ENCODE results near the gene CD302. TPM values are rescaled to one million over a fixed set of nuclear protein-coding genes. Genes with fewer than 3 reads are reported as not detected.
A peak's percentile ranks its signal among the peaks of the same experiment; 100 is the strongest.
"Not testable (repeated sequence)": the region's sequence is repeated elsewhere in the genome, so short reads cannot be mapped to it uniquely, and the experiment has no call there.

Gene CD302
- total RNA-seq, 1 donor from 2014 or later: 19.9 TPM

DNA sequence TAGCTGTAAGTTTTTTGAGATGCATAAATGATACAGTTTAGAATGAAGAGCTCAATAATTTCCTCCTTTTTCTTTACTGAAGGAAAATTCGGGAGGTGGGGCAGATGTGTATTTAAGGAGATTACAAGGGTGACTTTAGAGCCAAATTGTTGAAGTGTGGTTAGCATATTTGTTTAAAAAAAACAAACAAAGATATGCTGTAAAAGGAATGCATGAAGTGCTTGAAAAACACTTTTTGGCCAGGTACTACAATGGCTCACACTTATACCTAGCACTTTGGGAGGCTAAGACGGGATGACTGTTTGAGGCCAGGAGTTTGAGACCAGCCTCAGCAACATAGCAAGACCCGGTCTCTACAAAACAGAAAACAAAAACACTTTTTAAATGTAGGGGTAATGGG, 38.4 kb downstream of the CD302 start:
- intact Hi-C loops (cut with micrococcal nuclease): no loop called here
- no peak for DNase-seq
- ATAC-seq: no peak

DNA sequence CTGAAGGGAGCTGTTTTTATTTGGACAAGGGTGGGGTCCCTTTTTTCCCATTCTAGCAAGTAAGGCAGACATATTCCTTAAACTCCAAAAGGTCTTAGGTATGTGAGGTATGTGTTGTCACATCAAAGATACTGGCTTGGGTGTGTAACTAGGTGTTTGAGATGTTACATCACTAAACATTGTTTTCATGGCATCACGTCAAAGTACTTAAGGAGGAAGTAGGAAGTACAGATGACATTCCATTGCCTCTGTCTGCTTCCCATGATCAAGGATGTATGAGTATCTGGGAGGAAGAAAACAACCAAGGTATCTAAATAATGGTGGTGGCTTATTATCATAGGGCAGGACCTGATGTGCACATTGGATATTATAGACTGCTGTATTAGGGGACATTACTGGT, 39.3 kb downstream of the CD302 start:
- no peak for ATAC-seq

DNA sequence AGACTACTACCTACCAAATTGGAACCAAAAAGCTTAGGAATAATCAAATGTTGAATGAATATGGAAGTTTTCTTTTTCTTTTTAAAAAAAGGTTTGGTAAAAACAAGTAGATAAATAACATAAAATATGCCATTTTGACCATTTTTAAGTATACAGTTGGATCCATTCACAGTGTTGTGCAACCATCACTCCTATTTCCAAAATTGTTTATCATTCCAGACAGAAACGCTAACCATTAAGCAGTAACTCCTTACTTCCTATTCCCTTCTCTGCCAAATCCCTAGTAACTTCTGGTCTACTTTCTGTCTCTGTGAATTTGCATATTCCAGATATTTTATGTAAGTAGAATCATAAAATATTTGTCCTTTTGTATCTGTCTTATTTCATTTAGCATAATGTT, 39.8 kb downstream of the CD302 start:
- DNase-seq (no peak), ATAC-seq (no peak)
- intact Hi-C loops (cut with micrococcal nuclease): no loop called here

More for the DNA sequence above, 39.3 kb downstream of the CD302 start:
- intact Hi-C loops (cut with micrococcal nuclease): no loop called here
- DNase-seq: no peak

DNA sequence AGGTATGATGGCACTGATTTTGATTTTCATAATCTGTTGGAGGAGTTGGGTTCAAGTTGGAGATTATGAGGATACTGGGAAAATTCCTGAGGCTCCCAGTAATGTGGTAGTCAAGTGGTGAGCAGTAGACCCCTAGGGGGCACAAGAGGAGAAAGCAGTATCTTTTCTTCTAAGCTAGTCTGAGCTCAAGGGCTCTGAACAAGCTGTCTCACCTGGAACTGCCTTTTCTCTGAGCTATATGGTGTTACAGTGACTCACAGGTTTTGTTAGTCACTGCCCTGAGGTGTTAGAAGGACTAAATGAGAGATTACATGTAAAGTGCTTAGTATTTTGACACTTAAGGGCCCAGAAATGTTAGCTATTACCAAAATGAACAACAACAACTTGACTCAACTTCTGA, 42.2 kb downstream of the CD302 start:
- ATAC-seq (peak; percentile 42), DNase-seq (no peak)
- intact Hi-C loops (cut with micrococcal nuclease): no loop called here

DNA sequence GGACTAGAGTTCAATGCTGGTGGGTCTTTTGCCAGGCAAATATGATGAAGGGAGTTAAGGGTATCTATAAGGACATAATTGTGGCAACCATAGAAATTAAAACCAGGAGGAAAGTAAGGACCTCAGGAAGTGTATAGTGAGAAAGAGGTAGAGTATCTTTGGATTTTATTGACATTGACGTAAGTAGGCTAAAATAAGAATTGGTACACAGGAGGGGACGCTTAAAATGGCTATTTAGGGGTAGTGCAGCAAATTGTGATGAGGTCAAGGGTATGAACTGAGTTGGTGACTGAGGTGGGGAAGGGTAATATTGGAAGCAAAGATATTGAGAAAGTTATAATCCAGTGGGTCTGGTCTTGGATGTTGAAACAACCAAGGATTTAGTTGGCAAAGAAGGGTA, 43.0 kb downstream of the CD302 start:
- DNase-seq (no peak), ATAC-seq (peak; percentile 53)
- intact Hi-C loops (cut with micrococcal nuclease): no loop called here

DNA sequence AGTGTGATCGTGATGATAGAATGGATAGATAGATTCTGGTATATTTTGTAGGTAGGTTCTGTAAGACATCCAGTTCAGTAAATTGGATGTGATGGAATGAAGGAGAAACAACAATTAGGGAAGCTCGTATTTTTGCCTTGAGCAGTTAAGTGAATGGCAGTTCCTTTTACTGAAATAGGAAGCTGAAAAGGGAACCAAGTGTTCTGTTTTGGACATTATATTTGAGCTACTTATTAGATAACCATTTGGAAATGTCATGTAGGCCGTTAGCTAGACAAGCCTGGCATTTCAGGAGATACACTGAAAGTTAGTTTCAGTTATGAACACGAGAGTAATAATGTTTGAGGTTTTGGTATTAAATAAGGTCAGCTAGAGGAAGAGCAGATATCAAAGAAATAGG, 44.2 kb downstream of the CD302 start:
- peak; percentile 36 for ATAC-seq
- intact Hi-C loops (cut with micrococcal nuclease): no loop called here
- DNase-seq: no peak

DNA sequence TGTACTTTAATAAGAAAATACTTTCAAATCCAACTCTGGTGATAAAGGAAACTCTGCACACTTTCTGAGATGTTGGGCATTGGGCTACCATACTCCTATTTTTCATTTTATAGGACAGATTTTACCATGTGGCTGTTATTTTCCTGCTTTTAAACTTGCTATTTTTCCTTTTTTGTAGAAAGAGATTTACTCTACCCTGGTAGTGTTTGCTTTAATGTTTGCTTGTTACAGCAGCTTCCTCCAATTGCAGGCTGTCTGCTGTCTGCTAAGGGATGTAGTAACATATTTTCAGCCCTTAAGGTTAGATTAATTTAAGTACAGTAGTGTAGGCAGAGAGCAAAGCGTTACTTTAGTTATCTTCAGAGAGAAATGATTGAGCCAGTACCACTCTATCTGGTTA, 47.1 kb downstream of the CD302 start:
- intact Hi-C loops (cut with micrococcal nuclease): no loop called here
- DNase-seq: no peak
- ATAC-seq: no peak

DNA sequence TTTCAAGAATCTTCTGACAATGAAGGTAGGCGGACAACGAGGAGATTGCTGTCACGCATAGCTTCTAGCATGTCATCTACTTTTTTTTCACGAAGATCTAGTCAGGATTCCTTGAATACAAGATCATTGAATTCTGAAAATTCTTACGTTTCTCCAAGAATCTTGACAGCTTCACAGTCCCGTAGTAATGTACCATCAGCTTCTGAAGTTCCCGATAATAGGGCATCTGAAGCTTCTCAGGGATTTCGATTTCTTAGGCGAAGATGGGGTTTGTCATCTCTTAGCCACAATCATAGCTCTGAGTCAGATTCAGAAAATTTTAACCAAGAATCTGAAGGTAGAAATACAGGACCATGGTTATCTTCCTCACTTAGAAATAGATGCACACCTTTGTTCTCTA, 49.9 kb downstream of the CD302 start:
- ATAC-seq (no peak), DNase-seq (no peak)
- intact Hi-C loops (cut with micrococcal nuclease): no loop called here

DNA sequence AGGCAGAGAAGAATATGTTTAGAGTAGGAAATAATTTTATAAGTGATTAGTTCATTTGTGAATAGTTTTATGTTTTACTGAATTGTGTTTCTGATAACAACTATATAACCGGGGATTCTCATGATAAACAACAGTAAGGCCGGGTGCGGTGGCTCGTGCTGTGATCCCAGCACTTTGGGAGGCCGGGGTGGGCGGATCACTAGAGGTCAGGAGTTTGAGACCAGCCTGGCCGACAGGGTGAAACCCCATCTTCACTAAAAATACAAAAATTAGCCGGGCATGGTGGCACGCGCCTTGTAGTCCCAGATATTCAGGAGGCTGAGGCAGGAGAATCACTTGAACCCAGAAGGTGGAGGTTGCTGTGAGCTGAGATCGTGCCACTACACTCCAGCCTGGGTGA, 52.8 kb downstream of the CD302 start:
- DNase-seq: peak; percentile 33

DNA sequence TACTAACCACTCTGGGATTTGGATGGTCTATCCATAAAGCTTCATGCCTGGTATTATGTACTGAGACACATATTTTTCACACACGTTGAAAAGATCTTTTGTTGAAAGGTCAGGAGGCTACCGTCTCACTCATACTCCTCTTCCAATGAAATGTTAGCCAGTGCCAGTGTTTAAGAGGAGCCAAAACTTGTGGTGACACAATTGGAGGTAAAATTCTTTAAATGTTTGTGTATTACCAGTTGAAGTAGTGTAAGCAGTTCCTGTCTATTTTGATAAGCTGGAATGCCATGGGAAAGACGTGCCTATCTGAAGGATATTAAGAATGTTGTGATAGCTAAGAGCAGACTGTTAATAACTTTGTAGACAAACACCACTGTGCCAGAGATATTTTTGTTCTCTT, 53.6 kb downstream of the CD302 start:
- peak; percentile 95 for ATAC-seq
- intact Hi-C loops (cut with micrococcal nuclease): no loop called here
- DNase-seq: no peak

More for the DNA sequence above, 52.8 kb downstream of the CD302 start:
- intact Hi-C loops (cut with micrococcal nuclease); ATAC-seq: not testable (repeated sequence)

DNA sequence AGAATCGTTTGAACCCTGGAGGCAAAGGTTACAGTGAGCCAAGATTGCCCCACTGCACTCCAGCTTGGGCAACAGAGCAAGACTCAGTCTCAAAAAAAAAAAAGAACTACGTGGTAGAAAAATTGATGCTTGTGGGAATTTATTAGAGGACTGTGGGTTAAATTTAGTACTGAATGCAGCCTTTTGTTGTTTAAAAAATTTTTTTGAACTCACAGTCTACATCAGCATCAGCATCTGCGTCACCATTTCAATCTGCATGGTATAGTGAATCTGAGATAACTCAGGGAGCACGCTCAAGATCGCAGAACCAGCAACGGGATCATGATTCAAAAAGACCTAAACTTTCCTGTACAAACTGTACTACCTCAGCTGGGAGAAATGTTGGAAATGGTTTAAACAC, 55.2 kb downstream of the CD302 start:
- ATAC-seq: no peak
- DNase-seq: no peak
- intact Hi-C loops (cut with micrococcal nuclease): no loop called here

DNA sequence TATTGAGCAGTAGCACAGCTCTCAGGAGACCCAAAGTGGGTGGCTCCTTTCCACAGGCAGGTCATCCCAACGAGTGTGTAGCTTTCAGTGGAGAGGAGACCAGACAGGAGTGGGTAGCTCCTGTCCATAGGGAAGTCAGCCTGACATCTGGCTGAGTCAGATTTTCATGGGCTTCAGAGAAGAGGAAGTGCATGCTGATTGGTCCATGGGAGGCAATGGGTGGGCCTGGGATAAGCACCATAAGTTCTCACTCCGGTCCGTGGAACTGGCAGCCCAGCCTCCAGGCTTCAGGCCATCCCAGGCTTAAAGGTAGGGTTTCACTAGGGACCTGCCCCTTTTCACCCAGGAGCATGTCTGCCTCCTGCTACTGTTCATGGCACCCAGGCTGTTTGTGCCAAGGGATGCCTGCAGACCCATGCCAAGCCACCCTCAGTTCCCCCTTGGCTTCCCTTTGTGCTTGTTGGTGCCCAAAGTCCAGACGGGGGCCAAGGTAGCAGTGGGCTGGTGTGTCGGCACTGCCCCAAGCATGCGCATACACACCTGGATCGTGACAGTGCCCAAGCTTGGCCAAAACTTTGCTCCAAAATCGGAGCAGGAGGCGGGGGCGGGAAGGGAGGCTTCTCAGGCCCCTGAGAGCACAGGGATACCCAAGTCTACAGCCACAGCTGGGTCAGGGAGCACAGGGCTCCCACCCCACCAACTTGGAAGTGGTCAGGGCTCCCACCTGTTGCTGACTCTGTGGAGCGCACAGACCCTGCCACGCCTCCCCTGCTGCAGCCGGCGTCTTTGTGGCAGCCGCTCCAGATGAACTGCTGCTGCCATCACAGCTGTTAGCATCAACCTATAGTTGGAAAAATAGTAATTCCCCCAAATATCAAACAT, 59.3 kb downstream of the CD302 start:
- DNase-seq (no peak), ATAC-seq (peak; percentile 39)
- intact Hi-C loops (cut with micrococcal nuclease): no loop called here

DNA sequence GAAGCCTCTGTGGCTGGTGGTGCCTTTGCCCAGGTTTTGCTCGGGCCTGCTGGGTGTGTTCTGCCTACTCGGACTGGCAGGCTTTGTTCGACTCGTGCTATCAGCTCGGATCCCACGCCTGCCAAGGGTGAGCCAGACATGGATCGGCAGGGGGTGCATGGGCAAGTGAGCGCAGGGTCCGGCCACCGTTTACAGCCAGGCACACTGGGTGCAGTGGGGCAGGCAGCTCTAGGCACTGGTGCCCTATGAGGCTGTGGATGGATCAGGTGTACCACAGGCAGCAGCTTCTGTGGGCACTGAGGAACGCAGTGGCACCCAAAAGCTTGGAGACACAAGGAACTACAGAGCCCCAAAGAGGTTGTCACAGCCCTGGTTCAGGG, 60.1 kb downstream of the CD302 start:
- intact Hi-C loops (cut with micrococcal nuclease): no loop called here
- peak; percentile 63 for DNase-seq
- ATAC-seq: peak; percentile 86

DNA sequence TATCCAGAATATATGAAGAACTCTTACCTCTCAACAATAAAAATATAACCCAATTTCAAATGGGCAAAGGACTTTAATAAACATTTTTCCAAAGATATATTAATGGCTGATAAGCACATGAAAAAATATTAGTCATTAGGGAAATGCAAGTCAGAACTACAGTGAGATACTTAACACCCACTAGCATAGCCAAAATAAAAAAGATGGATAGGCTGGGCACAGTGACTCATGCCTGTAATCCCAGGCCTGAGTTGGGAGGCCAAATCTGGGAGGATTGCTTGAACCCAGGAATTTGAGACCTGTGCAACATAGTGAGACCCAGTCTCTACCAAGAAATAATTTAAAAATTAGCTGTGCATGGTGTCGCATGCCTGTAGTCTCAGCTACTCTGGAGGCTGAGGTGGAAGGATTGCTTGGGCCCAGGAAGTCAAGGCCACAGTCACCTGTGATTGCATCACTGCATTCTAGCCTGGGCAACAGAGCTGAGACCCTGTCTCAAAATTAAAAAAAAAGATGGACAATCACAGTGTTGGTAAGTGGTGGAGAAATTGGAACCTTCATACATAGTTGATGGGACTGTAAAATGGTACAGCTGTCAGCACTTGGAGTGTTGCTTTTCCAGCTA, 60.6 kb downstream of the CD302 start:
- DNase-seq: no peak
- ATAC-seq: peak; percentile 10
- intact Hi-C loops (cut with micrococcal nuclease): no loop called here

DNA sequence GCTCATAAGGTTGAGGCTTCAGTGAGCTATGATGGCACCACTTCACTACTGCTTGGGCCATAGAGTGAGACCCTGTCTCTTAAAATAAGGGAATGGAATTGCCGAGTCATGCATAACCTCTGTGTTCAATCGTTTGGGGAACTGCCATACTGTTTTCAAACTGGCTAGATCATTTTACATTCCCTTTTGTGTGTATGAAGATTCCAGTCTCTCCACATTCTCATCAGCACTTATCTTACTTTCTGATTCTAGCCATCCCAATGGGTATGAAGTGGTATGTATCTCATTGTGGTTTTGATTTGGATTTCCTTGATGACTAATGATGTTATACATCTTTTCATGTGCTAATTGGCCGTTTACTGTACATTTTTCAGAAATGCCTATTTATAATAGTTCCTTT, 62.0 kb downstream of the CD302 start:
- ATAC-seq: no peak
- no peak for DNase-seq
- intact Hi-C loops (cut with micrococcal nuclease): no loop called here

DNA sequence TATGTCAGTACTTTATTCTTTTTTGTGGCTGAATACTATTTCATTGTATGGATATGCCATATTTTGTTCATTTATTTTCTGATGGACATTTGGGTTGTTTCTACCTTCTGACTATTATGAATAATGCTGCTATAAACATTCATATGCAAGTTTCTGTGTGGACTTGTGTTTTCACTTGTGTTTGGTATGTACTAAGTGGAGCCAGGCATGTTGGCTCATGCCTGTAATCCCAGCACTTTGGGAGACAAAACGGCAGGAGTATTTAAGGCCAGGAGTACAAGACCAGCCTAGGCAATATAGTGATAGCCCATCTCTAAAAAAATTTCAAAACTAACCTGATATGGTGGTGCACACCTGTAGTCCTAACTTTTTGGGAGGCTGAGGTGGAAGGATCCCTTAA, 62.4 kb downstream of the CD302 start:
- ATAC-seq: no peak
- intact Hi-C loops (cut with micrococcal nuclease): no loop called here
- no peak for DNase-seq

DNA sequence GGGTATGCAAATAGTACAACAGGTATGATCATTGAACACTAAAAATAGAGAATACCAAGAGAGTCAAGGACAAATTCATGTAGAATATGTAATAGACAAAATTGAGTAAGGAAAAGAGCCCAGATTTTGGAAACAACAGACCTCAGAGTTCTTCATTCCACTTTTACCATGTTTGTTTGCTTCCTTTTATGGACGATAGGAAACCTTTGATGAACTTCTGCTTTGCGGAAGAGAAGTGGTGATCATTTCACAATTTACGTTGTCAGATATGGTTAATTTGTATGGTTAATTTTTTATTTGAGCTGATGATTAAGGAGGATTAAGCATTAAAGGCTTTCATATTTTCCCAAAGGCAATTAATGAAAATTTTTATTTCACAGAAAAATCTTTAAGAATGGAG, 69.4 kb downstream of the CD302 start:
- intact Hi-C loops (cut with micrococcal nuclease): no loop called here
- no peak for ATAC-seq

DNA sequence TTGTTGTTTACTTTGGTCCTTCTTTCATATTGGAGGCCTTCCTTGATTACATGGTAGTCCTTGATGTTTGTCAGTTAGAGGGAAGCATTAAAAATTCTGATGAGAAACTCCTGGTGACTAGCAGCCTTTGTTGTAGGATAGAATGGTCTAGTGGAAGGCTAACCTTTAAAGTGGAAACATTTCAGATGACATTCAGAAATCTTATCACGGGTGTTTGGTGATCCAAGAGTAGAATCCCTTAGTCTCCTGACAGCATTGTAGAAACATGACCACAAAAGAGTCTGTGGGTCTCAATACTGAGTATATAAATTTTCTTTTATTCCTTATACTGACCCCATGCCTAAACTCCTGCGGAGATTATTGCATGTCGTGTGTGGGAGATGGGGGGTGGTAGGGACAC, 72.3 kb downstream of the CD302 start:
- intact Hi-C loops (cut with micrococcal nuclease): no loop called here

More for the DNA sequence above, 69.4 kb downstream of the CD302 start:
- no peak for DNase-seq

DNA sequence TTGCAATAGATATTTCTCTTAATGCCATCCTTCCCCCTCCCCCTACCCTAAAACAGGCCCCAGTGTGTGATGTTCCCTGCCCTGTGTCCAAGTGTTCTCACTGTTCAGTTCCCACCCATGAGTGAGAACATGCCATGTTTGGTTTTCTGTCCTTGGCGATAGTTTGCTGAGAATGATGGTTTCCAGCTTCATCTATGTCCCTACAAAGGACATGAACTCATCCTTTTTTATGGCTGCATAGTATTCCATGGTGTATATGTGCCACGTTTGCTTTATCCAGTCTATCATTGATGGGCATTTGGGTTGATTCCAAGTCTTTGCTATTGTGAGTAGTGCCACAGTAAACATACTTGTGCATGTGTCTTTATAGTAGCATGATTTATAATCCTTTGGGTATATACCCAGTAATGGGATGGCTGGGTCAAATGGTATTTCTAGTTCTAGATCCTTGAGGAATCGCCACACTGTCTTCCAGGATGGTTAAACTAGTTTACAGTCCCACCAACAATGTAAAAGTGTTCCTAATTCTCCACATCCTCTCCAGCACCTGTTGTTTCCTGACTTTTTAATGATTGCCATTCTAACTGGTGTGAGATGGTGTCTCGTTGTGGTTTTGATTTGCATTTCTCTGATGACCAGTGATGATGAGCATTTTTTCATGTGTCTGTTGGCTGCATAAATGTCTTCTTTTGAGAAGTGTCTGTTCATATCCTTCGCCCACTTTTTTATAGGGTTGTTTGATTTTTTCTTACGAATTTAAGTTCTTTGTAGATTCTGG, 73.0 kb downstream of the CD302 start:
- intact Hi-C loops (cut with micrococcal nuclease); ATAC-seq; DNase-seq: not testable (repeated sequence)

More for the DNA sequence above, 72.3 kb downstream of the CD302 start:
- ATAC-seq (peak; percentile 67), DNase-seq (no peak)

DNA sequence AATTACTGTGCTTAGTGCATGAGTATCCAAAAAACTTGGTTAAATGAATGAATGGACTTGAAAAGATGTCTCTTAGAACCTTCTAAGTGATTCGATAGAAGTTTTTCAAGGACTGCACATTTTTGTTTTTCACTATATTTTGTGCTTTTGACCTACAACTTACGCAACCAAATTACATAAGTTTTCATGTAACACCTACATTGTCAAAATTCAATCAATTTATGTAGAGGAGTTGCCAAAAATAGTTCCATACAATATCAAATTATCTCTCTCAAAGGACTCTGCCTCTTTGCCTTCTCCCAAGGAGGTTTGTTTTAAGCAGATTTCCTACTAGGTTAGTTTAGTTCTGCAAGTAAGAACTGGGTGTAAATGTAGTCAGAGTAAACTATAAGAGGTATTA, 75.4 kb downstream of the CD302 start:
- intact Hi-C loops (cut with micrococcal nuclease): no loop called here
- DNase-seq: no peak
- ATAC-seq: no peak
